Activated CD4-positive, CD25-positive, alpha-beta regulatory T cell (primary cell): ENCODE data around the gene CHST3.
A peak's percentile ranks its signal among the peaks of the same experiment; 100 is the strongest.
"Not testable (repeated sequence)": the region's sequence is repeated elsewhere in the genome, so short reads cannot be mapped to it uniquely, and the experiment has no call there.

ENCODE experiments used
- DNase-seq, 4 experiments: peaks; one replicate each; lab custom pipeline; 2025; lab: John Stamatoyannopoulos, UW

Gene CHST3

GRCh38 chr10:71973777-71974488 lies 9.7 kb downstream of the CHST3 start:
- DNase-seq: no peak

- DNase-seq: peak in 1 of 4 experiments; percentile 16
Observed at GRCh38 chr10:71974489-71975021, 10.4 kb downstream of the CHST3 start.

GRCh38 chr10:71975087-71975870 lies 11.1 kb downstream of the CHST3 start:
- DNase-seq: no peak

- DNase-seq: no peak
Observed at GRCh38 chr10:71975871-71976725, 11.9 kb downstream of the CHST3 start.

- DNase-seq: not testable (repeated sequence)
Observed at GRCh38 chr10:71977614-71977903, 13.4 kb downstream of the CHST3 start.

GRCh38 chr10:71978476-71978875 lies 14.3 kb downstream of the CHST3 start:
- no peak for DNase-seq

GRCh38 chr10:71978988-71979691 lies 14.9 kb downstream of the CHST3 start:
- no peak for DNase-seq

- DNase-seq: no peak
Observed at GRCh38 chr10:71979692-71980062, 15.5 kb downstream of the CHST3 start.

GRCh38 chr10:71980181-71981014 lies 16.2 kb downstream of the CHST3 start:
- no peak for DNase-seq

GRCh38 chr10:71981015-71981875 lies 17.1 kb downstream of the CHST3 start:
- no peak for DNase-seq

- no peak for DNase-seq
Observed at GRCh38 chr10:71981876-71982230, 17.7 kb downstream of the CHST3 start.

GRCh38 chr10:71982269-71983178 lies 18.3 kb downstream of the CHST3 start:
- DNase-seq: no peak

- DNase-seq: no peak
Observed at GRCh38 chr10:71984126-71984808, 20.1 kb downstream of the CHST3 start.

- DNase-seq: no peak
Observed at GRCh38 chr10:71984809-71985388, 20.7 kb downstream of the CHST3 start.

- no peak for DNase-seq
Observed at GRCh38 chr10:71985542-71986250, 21.5 kb downstream of the CHST3 start.

GRCh38 chr10:71988895-71989294 lies 24.7 kb downstream of the CHST3 start:
- not testable (repeated sequence) for DNase-seq
